A172 (cell line): Measurements from ENCODE around the gene TMEM256. TPM values are rescaled to one million over a fixed set of nuclear protein-coding genes. Genes with fewer than 3 reads are reported as not detected.

Experiments used
- DNase-seq: peaks from one replicate; pipeline ENCODE4 v3.0.0-alpha.2; 2015; ENCODE audit warnings: low spot score
- total RNA-seq: library from RNA; depleted of rRNA; stranded (reverse); fragments of >200 nt; shearing (Covaris generic); gene quantifications from 2 replicates; pipeline ENCODE4 v1.2.3, GENCODE V29; 2014

Gene TMEM256
- total RNA-seq, 1 experiment from 2014 or later: 80.4 TPM

DNA sequence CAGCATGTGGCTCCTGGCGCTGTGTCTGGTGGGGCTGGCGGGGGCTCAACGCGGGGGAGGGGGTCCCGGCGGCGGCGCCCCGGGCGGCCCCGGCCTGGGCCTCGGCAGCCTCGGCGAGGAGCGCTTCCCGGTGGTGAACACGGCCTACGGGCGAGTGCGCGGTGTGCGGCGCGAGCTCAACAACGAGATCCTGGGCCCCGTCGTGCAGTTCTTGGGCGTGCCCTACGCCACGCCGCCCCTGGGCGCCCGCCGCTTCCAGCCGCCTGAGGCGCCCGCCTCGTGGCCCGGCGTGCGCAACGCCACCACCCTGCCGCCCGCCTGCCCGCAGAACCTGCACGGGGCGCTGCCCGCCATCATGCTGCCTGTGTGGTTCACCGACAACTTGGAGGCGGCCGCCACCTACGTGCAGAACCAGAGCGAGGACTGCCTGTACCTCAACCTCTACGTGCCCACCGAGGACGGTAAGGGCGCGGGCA, 4.4 kb upstream of the TMEM256 start:
- DNase-seq: no peak

DNA sequence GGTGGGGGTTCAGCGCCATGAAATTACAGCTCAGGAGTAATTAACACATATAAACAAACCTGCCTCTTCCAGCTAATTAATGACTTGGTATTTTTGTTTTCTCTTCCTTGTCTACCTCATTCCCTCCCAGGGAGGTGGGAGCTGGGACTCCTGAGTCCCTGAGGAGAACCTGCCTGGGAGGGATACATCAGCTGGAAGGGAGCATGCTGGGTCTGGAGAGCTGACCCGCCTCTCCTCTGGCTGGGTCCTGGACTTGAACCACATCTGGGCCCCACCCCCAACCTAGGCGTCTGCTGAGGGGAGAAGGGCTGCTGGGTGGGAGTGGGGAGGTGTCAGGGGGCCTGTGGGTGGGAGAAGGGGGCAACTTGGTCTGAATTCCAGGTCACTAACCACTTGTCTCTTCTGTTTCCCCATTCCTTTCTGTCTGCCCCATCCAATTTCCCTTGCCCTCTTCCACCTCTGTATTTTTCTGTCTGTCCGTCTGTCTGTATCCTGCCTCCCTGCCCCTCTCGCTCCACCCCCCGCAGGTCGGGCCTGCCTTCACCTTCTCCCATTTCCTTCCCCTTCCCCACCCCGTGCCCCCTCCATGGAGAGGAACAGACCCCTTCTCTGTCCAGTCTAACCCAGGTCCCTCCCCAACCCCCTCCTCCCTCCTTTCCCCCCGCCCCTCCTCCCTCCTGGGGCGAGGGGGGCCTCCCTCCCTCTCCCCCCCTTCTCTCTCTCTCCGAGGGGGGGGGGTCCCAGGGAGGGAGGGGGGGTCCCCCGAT, 3.8 kb upstream of the TMEM256 start, which contains the start of gene NLGN2:
Gene NLGN2, plus strand, starts transcription at position 361 of the 767 bp plus-strand sequence. CDS start 411 bp downstream, outside the sequence.
- DNase-seq: no peak

DNA sequence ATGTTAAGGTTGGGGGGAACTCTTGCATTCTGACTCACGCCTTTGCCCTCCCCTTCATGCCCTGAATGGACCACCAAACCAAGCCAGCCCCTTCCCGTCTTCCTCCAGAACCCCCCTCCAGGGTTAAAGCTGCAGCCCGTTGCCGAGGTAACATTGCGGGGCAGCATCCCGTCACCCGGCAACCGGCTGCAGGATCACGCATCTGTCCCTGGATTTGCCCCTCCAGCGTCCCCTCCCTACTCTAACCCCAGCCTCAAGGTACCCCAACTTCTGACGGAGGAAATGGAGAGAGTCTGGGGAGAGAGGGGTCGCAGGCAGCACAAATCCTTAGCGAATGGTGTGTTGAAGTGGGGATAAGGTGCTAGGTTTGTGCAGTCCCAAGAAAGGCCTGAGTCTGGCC, 3.2 kb upstream of the TMEM256 start:
- no peak for DNase-seq

DNA sequence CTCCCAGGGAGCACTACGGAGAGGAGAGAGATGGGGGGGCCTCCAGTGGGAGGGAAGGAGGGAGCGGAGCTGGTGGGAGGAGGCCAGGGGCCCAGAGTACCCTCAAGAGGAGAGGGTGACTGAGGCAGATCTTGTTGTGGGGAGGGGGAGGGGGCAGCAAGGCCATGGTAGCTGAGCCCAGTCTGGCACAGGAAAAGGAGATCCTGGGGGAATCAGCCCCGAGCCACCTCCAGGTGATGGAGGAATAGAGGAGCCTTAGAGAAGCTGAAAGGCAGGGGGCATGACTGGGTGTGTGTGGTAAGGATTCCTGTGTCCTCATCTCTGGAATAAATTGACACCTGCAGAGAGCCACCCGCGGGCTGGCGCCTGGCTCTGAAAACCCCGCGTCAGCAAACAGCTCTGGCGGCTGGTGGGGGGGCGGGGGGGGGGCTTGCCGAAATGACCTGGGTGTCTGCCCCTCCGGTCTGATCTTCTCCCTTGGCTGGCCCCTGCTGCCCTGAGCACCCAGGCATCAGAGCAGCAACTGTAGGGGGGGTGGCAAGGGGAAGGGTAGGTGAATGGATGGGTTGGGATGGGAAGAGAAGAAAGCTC, 2.4 kb upstream of the TMEM256 start:
- DNase-seq: no peak

DNA sequence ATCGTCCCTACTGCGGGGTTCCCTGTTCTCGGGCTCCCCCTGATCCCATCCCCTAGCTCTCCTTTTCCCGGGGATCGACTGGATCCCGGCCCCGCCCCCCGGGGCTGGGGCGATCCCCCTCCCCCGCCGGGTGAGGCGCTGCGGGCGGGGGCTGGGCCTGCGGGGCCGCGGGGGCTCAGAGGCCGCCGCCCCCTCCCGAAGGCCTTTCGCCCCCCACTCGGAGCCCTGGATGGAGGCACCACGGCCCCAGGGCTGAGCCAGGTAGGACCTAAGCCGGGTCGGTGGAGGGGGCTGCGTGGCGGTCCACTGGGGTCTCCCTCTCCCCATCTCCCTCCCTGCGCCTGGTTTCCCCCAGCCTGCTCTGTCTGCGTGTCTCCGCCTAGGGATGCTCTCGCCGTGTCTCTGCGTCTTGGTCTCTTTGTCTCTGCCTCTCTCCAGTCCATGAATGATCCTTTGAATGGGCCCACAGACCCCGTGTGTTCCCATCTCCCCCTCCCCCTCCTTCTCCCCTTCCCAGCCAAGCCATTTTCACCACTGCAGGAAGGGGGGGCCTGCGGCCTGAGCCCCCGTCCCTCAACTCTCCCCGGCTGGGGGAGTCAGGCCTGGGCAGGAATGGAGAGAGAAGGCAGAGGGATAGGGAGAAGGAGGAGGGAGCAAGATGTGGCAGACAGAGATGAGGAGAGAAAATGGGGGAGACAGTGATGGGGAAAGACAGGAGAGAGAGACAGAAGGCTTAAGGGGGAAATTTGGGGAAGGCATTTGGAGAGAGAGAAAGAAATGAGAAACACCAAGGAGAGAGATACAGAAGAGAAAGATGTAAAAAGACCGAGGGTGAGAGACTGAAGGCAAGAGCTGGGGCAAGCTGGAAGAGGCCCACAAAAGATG, 1.7 kb upstream of the TMEM256 start:
- DNase-seq: no peak

DNA sequence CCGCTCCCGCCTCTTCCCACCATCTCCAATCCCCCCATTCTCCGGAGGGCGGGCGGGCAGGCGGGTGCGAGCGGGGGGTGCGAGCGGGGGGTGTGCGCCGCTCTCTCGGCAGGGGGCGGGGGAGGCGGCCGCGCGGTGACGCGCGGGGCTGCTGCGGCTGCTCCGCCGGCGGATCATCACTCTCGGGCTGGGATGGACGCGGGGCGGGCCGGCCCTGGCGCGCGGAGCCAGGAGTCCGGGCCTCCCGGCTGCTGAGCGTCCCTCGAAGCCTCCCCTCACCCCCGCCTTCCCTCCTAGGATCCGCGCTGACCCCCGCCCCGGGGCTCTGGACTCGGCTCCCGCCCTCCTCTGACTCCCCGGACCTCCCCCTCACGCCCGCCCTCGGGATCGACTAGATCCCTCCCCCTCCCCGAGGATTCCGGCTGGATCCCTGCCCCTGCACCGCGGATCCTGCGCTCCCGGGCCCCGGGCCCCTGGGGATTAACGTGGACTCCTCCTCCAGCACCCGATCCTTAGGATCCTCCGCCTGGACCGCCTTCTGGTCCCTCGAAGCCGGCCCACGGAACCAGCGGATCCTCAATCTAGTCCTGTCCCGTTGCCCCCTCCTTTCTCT, 946 bp upstream of the TMEM256 start:
- DNase-seq: no peak

DNA sequence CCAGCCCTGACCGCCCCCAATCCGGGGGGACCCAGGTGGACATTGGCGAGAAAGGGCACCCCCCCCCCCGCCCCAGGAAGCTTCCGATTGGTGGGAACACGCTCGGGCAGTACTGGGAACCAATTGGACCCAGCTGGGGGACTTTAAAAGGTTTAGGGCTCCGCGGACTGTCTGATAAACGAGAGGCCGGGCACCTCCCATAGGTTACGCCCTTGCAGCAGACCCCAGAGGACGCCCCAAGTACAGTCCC, 245 bp downstream of the TMEM256 start:
- no peak for DNase-seq

DNA sequence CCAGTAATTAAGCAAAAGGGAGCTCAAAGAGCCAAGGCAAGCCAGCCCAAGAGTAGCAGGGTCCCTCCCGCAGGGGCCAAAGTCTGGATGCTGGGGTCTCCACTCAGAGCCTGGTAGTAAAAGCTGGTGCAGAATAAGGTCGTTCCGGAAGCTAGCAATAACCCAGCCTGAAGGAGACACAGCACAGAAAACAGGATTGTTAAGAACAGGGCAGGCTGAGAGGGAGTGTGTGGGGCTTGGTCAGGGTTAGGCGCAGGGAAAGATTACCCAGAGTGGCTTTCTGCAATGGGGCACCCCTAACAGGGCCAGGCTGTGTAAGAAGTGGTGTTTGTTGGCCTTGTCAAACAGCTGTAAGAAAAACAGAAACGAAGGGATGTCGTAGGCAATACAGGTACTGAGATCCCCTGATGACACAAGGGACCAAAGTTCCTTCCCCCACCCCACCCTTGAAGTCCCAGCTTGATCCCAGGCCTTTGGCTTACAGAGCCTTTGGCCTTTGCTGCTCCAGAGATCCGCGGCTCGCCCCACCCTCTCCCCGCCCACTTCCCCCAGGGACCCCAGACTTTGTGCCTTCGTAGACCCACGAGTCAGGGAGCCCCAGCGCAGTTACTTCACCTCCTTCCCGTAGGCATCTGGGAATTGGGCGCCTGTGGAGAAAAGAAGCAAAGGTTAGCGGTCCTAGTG, 712 bp downstream of the TMEM256 start:
- DNase-seq: peak; percentile 18

DNA sequence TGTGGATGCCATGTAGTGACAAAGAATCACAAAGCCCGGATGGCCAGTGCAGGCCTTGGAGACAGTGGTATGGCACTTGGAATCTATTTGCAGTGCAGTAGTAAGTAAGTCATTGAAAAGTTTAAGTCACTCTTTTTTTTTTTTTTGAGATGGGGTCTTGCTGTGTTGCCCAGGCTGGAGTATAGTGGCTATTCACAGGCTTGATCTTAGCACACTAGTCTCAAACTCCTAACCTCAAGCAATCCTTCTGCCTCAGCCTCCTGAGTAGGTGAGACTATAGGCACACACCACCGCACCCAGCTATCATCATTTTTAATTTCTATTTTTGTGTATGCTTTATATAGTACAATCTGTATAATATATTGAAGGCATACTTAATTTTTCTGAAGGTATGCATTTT, 5.3 kb downstream of the TMEM256 start:
- DNase-seq: no peak

DNA sequence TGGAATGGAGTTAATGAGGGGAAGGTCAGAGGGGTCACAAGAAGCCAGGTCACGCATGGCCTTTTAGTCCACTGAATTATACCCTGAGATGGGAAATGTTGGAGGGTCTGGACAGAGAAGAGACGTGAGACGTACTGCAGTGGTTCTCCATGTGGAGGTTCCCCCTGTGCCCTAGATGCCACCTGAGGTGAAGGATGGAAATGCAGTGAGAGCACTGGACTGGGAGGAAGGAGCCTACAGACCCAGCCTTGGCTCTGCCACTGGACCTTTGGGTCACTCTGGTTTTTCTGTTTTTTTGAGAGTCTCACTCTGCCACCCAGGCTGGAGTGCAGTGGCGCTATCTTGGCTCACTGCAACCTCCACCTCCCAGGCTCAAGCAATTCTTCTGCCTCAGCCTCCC, 7.8 kb downstream of the TMEM256 start:
- no peak for DNase-seq

DNA sequence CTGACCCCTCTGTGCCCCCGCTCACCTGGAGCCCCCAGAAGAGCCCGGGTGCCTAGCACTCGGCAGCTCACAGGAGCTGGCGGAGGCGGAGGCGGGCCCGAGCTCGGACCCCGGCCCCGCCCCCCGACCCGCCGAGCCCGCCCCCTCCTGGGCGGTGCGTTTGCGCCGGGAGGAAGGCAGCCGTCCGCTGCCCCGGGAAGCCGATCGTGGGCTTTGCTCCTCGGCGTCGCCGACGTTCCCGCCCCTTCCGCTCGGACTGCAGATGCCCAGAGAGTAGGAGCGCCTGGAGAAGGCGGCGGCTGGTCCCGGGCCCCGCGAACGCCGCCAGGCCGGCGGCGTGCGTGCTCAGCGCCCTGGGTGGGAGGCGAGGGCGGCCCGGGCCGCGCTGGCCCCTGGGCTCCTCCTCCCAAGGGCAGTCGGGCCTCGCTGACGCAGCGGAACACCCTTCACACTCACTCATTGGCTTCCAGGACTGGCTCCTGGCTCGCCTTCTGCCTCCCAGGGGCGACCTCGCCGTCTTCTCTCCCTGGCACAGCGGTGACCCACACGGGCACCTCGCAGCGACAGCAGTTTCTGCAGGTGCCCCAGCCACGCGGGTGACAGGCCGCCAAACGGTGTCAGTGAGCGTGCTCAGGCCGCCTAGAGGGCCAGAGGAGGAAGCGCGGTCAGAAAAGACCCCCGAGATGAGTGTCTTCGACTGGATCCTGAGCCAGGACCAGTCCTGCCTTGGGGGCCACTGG, 9.3 kb downstream of the TMEM256 start, which contains the start of gene PLSCR3:
Gene PLSCR3, minus strand, starts transcription at position 74 of the 740 bp plus-strand sequence. CDS start 415 bp downstream, outside the sequence.
- DNase-seq: peak; percentile 74

DNA sequence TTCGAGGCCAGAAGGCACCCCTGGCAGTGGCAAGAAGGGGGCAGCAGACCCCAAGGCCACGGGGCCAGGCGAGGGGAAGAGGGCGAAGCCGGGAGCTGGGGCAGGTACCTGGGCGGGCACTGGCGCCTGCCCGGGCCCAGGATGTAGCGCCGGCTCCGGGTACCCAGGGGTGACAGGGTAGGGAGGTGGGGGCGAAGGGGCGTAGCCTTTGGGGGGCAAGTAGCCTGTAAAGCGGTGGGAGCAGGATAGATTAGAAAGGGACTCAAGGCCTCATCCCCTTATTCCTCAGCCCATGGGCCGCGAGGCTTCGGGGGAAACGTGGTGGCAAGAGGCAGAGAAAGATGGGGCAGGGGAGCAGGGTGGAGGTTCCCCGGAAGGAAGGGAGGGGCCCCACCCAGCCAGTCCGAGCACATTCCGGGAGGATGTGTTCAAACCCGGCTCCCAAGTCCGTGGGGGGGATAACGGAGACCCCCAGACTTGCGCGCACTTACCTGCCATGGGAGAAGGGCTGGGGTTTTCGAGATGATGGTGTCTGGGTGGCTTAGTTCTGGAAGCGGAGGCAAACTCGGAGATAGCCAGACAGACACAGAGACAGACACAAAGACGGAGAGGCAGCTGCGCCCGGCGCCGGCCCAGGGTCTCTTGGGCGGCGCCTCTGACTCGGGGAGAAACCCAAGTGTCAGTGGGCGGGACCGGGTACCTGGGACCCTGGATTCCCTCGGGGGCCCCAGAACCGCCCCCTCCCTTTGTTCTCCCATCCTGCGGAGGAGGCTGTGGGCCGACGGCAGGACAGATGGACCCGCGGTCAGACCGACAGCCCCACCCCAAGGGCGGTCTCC, 10.1 kb downstream of the TMEM256 start:
- DNase-seq: peak; percentile 53

DNA sequence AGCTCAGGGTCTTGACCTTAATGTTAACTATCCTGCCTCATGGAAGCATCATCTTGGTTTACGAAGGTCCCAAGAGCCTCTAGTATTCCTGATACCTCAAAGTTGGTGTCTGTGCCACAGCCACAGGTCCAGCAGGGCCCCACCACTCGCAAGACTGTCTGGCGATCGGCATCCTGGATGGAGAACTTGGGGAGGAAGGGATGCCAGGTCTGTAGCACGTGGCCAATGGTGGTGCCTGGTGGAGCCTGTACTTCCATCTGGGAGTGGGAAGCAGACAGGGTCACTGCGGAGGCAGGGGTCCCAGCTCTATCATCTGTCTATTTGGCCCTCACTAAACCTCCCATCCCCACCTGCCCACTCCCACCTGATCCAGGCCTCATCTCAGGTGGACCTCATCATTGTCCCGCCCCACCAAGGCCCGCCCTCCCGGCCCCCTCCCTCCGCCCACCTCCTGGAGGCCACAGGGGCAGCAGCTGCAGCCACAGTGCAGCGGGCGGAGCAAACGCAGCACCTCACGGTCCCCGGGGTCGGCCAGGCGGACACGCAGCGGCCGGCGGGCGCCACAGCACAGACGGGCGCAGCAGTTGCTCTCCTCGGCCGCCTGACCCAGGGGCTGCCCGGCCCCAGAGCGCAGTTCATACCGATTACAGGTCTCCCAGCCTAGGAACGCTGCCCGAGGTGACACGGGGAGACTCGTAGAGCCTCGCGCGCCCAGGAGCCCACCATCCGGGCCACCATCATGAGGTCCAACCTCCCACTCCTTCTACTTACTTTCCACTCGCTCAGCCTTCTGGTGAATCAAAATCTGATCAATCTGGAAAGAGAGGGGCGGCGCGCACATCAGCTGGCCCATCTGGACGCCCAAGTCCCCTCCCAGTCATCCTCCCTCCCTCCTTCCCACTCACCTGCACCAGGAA, 10.9 kb downstream of the TMEM256 start:
- no peak for DNase-seq

DNA sequence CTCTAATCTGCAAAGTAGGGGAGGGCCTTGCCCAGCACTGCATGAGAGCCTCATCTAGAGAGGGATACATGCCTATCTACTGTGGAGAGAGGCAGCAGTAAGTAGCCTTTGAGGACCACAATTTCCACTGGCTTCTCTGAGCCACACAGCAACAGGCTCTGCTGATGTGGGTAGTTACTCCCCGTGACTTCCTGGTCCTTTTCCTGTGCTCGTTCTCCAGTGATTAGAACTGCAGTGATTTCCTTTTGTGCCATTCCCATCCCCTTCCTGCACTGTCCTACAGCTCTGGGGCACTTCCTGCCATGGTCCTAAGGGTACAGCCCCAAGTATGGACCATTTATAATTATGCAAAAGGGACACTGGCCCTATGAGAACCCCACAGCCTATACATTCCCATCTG, 12.6 kb downstream of the TMEM256 start:
- no peak for DNase-seq

DNA sequence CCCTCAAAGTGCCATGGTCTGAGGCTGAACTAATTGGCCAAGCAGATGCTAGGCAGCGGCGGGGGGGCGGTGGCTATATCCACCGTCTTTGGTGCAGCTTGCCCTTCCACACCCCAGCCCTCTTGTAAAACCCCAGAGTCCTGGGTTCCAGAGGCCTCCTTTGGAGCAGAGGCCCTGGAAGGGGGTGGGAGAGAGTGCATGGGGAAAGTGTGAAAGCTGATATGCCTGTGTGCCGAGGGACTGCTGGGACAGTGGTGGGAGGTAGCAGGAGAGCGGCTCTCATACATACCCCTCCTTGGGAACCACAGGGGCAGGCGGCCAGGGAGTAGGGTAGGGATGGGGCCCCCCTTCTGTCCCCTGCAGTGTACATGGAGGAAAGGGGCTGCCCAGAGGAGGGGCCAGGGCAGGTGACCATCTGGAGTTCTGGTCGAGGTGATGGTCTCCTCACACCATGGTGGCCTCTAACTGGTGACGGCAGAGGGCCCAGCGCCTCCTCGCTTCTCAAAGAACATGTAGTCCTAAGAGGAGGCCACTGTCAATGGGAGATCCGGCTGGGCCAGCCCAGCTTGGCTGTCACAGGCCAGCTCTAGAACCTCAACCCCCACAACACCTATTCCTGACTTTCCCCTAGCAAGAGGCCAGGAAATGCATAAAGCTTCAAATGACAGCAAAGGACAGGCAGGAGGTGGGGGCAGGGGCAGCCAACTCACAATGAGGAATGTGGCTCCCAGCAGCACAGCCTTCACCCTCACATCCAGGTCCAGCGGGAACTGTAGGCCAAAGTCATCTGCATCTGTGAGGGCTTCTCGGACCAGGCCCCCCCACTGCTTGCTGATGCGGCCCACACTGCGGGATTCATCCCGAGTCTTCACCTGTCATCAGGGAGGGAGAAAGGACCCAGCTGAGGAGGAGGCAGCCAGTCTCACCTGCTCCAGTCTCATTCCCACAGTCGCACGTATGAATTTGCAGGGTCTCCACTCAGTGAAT, 13.7 kb downstream of the TMEM256 start:
- no peak for DNase-seq

DNA sequence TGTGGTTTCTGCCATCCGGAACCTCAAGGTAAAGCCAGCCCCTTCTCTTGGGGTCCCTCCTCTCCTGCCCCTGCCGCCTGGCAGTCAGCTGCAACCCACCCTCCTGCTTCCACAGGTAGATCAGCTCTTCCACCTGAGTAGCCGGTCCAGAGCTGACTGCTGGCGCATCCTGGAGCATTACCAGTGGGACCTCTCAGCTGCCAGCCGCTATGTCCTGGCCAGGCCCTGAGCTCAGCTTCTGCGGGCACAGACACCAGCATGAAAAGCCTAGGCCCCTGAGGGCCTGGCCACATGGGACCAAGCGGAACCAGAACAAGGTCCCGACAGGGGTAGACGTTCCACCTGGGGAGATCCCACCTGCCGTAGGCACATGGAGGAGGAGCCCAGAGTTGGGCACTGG, 15.0 kb downstream of the TMEM256 start:
- no peak for DNase-seq

DNA sequence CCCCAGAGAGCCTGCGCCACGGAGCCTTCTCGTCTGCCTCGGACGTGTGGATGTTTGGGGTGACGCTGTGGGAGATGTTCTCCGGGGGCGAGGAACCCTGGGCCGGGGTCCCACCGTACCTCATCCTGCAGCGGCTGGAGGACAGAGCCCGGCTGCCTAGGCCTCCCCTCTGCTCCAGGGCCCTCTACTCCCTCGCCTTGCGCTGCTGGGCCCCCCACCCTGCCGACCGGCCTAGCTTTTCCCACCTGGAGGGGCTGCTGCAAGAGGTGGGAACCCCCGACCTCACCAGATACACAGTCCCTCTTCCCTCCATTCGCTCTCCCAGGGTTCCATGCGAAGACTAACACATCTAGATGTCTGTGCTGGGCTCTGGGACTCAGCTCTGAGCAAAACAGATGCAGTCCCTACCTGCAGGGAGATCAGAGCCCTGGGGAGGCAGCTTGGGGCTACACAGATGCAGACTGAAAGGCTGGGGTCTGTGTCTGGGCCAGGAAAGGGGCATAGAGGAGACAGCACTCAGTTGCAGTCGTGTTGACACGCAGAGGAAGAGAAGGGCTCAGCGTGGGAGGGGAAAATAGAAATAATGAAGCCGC, 19.3 kb downstream of the TMEM256 start:
- DNase-seq: no peak
